ENCODE data around the gene GRIN3A. TPM values are rescaled to one million over a fixed set of nuclear protein-coding genes. Genes with fewer than 3 reads are reported as not detected.

GRIN3A gene
- total RNA-seq, 4 donors from 2014 or later, result not detected

- no peak for ATAC-seq (ENCODE audit: low FRiP score)
- no peak for TF ChIP-seq CTCF (IDR thresholded peaks at IDR 0.05)
- DNase-seq (ENCODE audit: low spot score), result no peak
These were observed 85.8 kb downstream of the GRIN3A start for GRCh38 chr9:101652601-101653175.

- no peak for DNase-seq (ENCODE audit: low spot score)
- TF ChIP-seq CTCF (IDR thresholded peaks at IDR 0.05), result no peak
- no peak for ATAC-seq (ENCODE audit: low FRiP score)
These were observed 88.3 kb downstream of the GRIN3A start for GRCh38 chr9:101650142-101650541.

- ATAC-seq (ENCODE audit: low FRiP score) (no peak), DNase-seq (ENCODE audit: low spot score) (no peak)
- TF ChIP-seq CTCF (IDR thresholded peaks at IDR 0.05), result no peak
These were observed 90.0 kb downstream of the GRIN3A start for GRCh38 chr9:101648493-101648892.

- no peak for TF ChIP-seq CTCF (IDR thresholded peaks at IDR 0.05)
- ATAC-seq (ENCODE audit: low FRiP score) (no peak), DNase-seq (ENCODE audit: low spot score) (no peak)
These were observed 98.4 kb downstream of the GRIN3A start for GRCh38 chr9:101639785-101640665.

- TF ChIP-seq CTCF (IDR thresholded peaks at IDR 0.05), result no peak
These were observed 99.1 kb downstream of the GRIN3A start for GRCh38 chr9:101639311-101639710.

GRCh38 chr9:101636247-101636646 lies 102.2 kb downstream of the GRIN3A start:
- ATAC-seq (ENCODE audit: low FRiP score), result no peak
- DNase-seq (ENCODE audit: low spot score), result no peak
- no peak for TF ChIP-seq CTCF (IDR thresholded peaks at IDR 0.05)

More at GRCh38 chr9:101639311-101639710, 99.1 kb downstream of the GRIN3A start:
- ATAC-seq (ENCODE audit: low FRiP score), result no peak
- no peak for DNase-seq (ENCODE audit: low spot score)

- no peak for TF ChIP-seq CTCF (IDR thresholded peaks at IDR 0.05)
- ATAC-seq (ENCODE audit: low FRiP score) (no peak), DNase-seq (ENCODE audit: low spot score) (no peak)
These were observed 103.0 kb downstream of the GRIN3A start for GRCh38 chr9:101635473-101635872.

All from omental fat pad (tissue), 4 donors.